HFF-Myc (cell line): ENCODE measurements around the gene NME4.

ENCODE experiments used
- DNase-seq: peaks from one replicate; pipeline ENCODE4 v3.0.0-alpha.2; 2011; ENCODE audit warnings: low read depth; ENCODE audit errors: extremely low read depth
- H3K4me3 ChIP-seq: replicated peaks from 2 replicates; pipeline ENCODE4 v1.5.1; 2011; ENCODE audit warnings: low read depth, mild to moderate bottlenecking, control low read depth, low read length
- TF ChIP-seq, protein P1 (sequence below): IDR thresholded peaks from 2 replicates; pipeline ENCODE4 v1.5.1; 2012; ENCODE audit warnings: mild to moderate bottlenecking, low read depth, low read length, control low read depth; ENCODE audit errors: missing control alignments

The NME4 gene

DNA sequence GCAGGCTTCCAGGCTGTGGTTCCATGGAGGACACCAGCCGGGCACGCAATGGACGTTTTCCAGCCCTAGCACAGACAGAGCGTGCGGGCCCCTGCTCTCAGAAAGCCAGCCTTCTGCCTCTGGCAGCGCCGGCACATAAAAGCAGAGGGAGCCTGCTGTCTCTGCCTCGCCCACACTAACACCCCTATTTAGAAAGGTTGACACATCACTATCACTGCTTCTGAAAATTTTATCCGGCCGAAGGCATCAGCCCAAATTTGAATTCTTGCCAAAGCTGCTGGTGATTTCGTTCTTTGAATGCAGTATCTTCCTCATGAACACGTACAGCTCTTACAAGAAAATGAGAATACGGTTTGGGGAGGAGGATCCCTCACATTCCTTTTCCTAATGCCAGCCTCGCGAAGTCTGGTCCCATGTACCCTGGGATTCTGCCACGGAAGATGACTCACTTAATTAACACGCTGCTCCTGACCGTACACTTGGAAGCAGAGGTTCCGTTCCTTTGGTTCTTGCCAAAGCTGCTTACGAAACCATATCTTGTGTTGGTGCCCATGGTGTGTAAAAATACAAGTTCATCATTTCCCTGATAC lies 27.1 kb downstream of the NME4 start:
- peak; percentile 82 for DNase-seq
- TF ChIP-seq, protein P1, sequence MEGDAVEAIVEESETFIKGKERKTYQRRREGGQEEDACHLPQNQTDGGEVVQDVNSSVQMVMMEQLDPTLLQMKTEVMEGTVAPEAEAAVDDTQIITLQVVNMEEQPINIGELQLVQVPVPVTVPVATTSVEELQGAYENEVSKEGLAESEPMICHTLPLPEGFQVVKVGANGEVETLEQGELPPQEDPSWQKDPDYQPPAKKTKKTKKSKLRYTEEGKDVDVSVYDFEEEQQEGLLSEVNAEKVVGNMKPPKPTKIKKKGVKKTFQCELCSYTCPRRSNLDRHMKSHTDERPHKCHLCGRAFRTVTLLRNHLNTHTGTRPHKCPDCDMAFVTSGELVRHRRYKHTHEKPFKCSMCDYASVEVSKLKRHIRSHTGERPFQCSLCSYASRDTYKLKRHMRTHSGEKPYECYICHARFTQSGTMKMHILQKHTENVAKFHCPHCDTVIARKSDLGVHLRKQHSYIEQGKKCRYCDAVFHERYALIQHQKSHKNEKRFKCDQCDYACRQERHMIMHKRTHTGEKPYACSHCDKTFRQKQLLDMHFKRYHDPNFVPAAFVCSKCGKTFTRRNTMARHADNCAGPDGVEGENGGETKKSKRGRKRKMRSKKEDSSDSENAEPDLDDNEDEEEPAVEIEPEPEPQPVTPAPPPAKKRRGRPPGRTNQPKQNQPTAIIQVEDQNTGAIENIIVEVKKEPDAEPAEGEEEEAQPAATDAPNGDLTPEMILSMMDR = no peak
- peak overlapping the region; percentile 53 for H3K4me3 ChIP-seq

DNA sequence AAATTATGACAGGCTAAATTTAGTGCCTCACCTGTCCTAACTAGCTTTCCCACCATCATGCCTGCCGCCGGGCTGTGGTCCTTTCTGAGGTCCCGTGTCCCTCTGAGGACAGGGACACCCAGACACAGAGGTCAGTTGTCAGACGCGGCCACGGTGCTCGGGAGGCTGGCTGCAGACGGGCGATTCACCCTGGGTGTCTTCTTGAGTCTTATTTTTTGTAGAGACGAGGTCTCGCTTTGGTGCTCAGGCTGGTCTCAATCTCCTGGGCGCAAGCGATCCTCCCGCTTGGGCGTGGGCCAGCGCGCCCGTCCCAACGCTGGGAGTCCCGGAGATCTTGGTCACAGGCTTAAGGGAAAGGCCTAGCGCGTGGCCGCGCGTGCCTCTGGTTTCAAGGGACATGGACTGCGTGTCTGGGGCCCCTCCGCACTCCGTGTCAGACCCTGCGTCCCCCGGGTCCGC lies 27.7 kb downstream of the NME4 start:
- H3K4me3 ChIP-seq = peak overlapping the region; percentile 53
- DNase-seq = no peak
- TF ChIP-seq, protein P1 = no peak

DNA sequence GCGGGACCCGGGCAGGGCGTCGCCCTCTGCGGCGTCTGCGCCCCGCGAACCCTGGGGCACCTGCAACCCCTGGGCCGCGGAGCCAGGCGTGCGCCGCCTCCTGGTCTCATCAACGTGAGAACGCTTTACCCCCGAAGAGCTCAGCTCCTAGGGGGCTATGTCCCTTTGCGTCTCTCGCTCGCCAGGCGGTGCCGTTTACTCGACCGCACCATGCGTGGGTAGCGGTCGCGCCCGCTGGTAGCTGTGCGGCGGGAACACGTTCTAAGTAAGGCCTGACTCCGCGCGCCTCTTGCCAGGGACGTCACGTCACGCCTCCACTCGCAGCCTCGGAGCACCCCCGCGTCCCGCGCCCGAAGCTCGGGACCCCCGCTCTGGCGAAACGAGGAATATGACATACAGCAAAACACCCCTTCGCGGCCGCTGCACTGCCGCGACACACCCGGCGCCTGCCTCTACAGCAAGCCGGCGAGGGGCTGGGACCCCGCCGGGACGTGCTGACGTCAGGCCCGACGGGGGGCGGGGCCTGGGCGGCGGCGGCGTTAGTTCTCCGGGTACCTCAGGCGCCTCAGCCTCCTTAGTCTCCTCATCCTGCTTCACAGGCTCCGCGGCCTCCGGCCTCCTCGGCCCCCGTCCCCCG lies 28.2 kb downstream of the NME4 start, which contains the start of gene RAB11FIP3:
Gene RAB11FIP3 (plus strand): TSS at position 568 of the 637 bp plus-strand sequence. CDS start 358 bp downstream, outside the sequence.
- H3K4me3 ChIP-seq = peak within 1 kb of the TSS; percentile 65

DNA sequence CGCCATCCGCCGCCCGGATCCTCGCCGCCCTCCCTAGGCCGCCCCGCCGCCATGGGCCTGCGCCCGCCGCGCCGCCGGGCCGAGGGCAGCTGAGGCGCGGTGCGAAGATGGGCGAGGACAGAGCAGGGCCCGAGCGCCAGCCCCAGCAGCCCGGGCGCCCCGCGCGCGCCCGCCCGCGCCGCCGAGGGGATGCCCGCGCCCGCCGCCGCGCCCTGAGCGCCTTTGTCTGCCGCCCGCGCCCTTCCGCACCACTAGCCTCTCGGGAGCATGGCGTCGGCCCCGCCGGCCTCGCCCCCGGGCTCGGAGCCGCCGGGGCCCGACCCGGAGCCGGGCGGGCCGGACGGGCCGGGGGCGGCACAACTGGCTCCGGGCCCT lies 28.7 kb downstream of the NME4 start:
- H3K4me3 ChIP-seq = peak overlapping the region; percentile 65
- no peak for DNase-seq
- TF ChIP-seq, protein P1 = no peak

More for the DNA sequence above, 28.2 kb downstream of the NME4 start, which contains the start of gene RAB11FIP3:
- DNase-seq = no peak
- TF ChIP-seq, protein P1 = peak; percentile 8

DNA sequence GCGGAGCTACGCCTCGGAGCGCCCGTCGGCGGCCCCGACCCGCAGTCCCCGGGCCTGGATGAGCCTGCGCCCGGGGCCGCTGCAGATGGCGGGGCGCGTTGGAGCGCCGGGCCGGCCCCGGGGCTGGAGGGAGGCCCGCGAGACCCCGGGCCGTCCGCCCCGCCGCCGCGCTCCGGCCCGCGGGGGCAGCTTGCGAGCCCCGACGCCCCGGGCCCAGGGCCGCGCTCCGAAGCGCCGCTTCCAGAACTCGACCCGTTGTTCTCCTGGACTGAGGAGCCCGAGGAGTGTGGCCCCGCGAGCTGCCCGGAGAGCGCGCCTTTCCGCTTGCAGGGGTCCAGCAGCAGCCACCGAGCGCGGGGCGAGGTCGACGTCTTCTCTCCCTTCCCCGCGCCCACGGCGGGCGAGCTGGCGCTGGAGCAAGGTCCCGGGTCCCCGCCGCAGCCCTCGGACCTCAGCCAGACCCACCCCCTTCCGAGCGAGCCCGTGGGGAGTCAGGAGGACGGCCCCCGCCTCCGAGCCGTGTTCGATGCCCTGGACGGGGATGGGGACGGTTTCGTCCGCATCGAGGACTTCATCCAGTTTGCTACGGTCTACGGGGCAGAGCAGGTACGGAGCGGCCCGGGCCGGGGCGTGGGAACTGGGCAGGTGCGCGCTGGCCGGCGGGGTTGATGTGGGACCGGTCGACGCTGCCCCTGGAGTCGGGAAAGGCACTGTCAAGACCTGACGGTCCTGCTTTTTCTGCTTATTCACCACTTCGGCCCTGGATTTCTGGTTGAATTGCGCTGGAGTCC lies 29.3 kb downstream of the NME4 start:
- TF ChIP-seq, protein P1 = no peak
- DNase-seq = no peak
- peak overlapping the region; percentile 65 for H3K4me3 ChIP-seq

DNA sequence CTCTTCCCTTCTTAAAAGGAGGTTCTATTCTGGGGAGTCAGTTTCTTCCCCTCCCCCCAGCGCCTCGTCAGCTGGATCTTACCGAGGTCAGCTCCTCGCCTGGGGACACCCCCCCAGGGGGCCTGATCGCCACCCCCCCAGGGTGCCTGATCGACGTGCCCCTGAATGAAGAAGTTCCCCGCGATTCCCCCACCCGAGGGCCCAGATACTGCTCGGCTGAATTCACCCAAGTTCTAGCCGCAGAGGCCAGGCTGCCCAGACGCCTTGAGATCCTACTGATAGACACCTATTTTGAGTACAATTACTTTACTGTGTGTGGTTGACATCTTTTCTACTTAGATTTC lies 29.9 kb downstream of the NME4 start:
- DNase-seq = no peak
- H3K4me3 ChIP-seq = peak overlapping the region; percentile 65
- TF ChIP-seq, protein P1 = no peak
